GM12872 (cell line): Measurements from ENCODE around the gene KDM4C.

Source experiments
- CTCF ChIP-seq: IDR thresholded peaks from 3 replicates; pipeline ENCODE4 v1.5.1; 2011; ENCODE audit warnings: low read depth, mild to moderate bottlenecking, low read length, moderate library complexity; ENCODE audit not compliant: insufficient read depth

The KDM4C gene

DNA sequence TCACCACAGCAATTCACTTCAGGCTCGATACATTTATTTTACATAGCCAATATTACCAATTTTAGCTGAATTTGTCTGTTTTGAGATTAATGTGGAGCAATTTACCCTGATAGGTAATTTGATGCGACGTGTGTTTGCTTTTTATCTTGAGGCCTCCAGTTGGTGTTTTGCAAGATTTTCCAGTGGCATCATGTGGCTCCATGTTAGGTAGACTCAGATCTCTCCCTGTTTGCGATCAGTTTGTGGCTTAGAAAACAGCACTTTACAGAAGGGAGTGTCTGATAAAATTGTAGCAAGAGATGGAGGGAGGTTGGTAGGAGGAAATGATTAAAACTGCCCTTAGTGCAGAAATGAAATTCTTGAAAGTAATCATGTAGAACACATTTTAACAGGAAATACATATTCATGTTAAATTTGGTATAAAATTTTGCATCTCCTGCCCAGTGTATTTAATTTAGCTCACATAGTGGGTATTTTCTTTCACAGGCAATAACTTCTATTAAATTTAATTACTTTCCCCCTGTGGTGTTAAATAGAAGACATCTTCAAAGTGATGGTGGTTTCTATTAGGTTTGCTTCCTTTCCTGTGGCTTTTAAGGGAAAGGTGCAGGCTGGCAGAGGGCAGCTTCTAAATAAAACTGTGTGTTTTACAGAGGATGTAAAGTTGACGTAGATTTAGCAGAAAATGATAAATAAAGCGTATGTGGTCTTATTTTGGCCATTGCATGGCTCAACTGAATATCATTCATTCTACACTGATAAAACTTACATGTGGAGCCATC lies 135.8 kb downstream of the KDM4C start:
- no peak for TF ChIP-seq CTCF

DNA sequence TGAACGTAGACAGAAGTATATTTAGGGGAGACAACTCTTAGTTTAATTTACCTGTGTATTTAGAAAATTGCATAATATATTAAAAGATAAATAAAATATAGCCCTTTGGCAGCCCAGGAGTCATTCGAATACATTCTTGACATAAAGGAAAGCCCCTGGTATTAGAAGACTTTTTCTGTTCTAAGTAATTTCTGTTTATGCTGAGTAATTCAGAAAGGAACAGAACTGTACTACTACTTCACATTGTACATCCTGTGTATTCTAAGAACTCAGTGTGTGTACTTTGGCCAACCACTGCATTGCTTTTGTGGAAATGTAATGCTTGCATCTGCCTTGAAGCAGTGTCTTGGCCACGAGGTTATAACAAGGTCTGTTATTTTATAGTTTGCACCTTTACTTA lies 136.4 kb downstream of the KDM4C start:
- no peak for TF ChIP-seq CTCF

DNA sequence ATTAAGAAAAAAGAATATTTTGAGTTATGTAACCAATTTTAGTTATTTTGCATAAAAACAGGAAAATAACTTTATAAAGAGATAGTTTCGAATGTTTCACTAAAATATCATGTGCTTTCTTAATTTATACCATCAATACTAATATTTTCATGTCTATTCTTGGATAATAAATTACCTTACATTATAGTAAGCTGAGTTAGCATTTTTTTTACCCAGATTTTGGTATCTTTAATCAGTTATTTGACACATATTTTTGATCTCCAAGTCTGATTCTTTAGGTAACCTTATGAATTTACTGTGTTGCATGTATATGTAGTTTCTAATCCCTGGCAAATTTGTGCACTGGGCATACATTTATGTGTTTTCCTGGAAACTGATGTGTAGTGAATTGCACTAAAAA lies 138.0 kb downstream of the KDM4C start:
- no peak for TF ChIP-seq CTCF

DNA sequence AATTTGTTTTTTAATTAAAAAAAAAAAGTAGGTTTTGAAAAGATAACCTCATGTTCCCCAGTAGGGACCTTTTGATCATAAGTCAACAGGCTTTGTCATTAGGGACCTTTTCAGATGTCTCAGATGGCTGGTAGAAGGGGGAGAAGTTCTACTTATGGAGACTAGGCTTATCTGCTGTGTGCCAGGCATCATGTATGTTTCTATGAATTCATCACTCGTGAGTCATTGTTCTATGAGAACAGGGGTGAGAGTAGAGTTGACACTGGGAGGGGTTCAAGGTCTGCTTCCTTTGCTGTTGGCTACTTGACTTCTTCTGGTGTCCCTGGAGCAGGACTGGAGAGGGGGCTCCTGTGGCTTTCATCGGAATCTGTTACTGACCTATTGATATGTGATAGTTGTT lies 138.8 kb downstream of the KDM4C start:
- TF ChIP-seq CTCF = no peak

- TF ChIP-seq CTCF = no peak
These were observed 139.5 kb downstream of the KDM4C start for GRCh38 chr9:6897207-6897822.

GRCh38 chr9:6897898-6898302 lies 140.1 kb downstream of the KDM4C start:
- TF ChIP-seq CTCF = no peak

DNA sequence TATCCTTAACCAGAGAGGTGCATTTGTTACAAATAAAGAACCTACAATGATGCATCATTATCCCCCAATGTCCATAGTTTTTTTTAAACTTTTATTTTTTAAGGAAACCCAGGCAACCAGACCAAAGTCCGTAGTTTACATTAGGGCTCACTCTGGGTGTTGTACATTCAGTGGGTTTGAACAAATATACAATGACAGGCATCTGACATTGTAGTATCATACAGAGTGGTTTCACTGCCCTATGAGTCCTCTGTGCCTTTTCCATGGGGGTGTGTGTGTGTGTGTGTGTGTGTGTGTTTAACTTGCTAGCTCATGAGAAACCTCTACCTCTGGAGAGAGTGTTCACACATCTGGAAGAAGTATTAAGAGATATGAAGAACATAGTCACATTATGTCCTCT lies 141.5 kb downstream of the KDM4C start:
- no peak for TF ChIP-seq CTCF
